Suprapubic skin (tissue), 4 donors: Measurements from ENCODE around the gene IER3. TPM values are rescaled to one million over a fixed set of nuclear protein-coding genes. Genes with fewer than 3 reads are reported as not detected.

Experiments used
- DNase-seq, 2 donors: peaks; one replicate each; pipeline ENCODE4 v3.0.0-alpha.2; 2019; ENCODE audit warnings: low spot score in 2 of 2
- H3K27ac ChIP-seq: fragments of 200-600 bp; sonication (generic); one replicate; pipeline ENCODE4 v1.5.1; 2019
- H3K27me3 ChIP-seq: fragments of 200-600 bp; sonication (generic); one replicate; pipeline ENCODE4 v1.5.1; 2019
- H3K36me3 ChIP-seq: fragments of 200-600 bp; sonication (generic); one replicate; pipeline ENCODE4 v1.5.1; 2019
- H3K4me1 ChIP-seq: fragments of 200-600 bp; sonication (generic); one replicate; pipeline ENCODE4 v1.5.1; 2019
- H3K4me3 ChIP-seq: fragments of 200-600 bp; sonication (generic); one replicate; pipeline ENCODE4 v1.5.1; 2019; ENCODE audit warnings: mild to moderate bottlenecking
- H3K9me3 ChIP-seq: fragments of 200-600 bp; sonication (generic); one replicate; pipeline ENCODE4 v1.5.1; 2019
- CTCF ChIP-seq, 2 donors: fragments of 200-600 bp in 1 of 2; fragments of 450-650 bp in 1 of 2; sonication (generic) in 1 of 2; IDR thresholded peaks; one replicate each; pipeline ENCODE4 v1.5.1; 2016 to 2019; ENCODE audit warnings: antibody characterized with exemption in 2 of 2, mild to moderate bottlenecking in 1 of 2, moderate library complexity in 1 of 2
- EP300 ChIP-seq: sonication (generic); formaldehyde crosslinking; IDR thresholded peaks from one replicate; pipeline ENCODE4 v1.6.1; 2017; ENCODE audit warnings: antibody characterized with exemption
- POLR2A ChIP-seq, 2 donors: fragments of 450-650 bp; IDR thresholded peaks; one replicate each; pipeline ENCODE4 v1.6.1; 2017; ENCODE audit warnings: antibody characterized with exemption in 2 of 2, mild to moderate bottlenecking in 2 of 2, moderate library complexity in 2 of 2
- POLR2AphosphoS5 ChIP-seq, 3 donors: sonication (generic); formaldehyde crosslinking; IDR thresholded peaks; one replicate each; pipeline ENCODE4 v1.6.1; 2017; ENCODE audit warnings: antibody characterized with exemption in 3 of 3
- WGBS: methylation state at CpG from one replicate; pipeline ENCODE4 v1.1.5; 2018; 5-methylcytosine and 5-hydroxymethylcytosine counted together
- total RNA-seq, 4 donors: library from RNA; depleted of rRNA; stranded (reverse); fragments of >200 nt; gene quantifications; one replicate each; pipeline ENCODE4 v1.1.0, GENCODE V29; 2016

The IER3 gene
- total RNA-seq, 4 donors from 2014 or later: 22.0 to 86.2 (median 45.8) TPM

DNA sequence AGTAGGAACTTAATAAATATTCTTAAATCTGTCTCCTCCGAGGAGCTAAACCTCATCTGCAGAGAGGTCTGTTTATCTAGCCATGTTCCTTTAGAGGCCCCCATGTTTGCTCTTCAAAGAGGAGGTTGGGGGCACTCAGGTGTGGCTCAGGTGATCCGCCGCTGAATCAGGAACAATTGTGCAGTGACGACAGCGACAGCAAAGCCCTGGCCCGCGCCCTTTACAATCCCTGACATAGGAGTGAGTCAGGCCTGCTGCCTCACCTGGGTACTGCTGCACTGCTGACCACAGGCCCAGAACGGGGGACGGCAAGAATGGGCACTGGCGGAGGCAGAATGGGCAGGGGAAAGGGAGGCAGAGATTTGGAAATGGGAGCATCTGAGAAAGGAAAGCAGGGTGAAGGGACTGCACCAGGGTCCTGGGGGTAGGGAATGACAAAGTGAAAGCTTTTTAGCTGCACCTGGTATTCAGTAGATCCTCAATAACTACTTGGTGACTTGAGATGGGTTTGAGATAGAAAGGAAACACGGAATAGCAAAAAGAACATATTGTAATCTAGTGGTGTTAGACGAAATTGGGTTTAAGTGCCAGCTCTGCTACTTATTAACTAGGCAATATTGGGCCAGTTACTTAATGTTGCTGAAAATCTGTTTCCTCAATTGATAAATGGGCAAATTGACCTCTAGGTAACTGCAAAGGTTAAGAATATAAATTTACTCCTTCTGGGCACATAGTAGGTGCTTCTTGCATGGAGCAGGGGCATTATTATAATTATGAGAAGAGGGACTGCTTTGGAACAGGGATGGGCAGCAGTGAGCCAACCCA is 5.4 kb upstream of the IER3 start:
- peaks cover 66% of the 10 kb centered on the region for H3K4me1 ChIP-seq
- no peak for DNase-seq
- 78% methylated on average over 12 of the region's 12 CpGs for WGBS

GRCh38 chr6:30748851-30749540 is 4.6 kb upstream of the IER3 start:
- no peak for DNase-seq
- Histone ChIP-seq H3K36me3 (no peaks in the 10 kb centered on the region), H3K4me3 (no peak overlapping the region), H3K4me1 (peaks cover 72% of the 10 kb centered on the region), H3K9me3 (no peaks in the 10 kb centered on the region), H3K27me3 (no peaks in the 10 kb centered on the region), H3K27ac (peak overlapping the region; percentile 73)
- WGBS: 44% methylated on average over 8 of the region's 8 CpGs
- TF ChIP-seq CTCF (IDR thresholded peaks at IDR 0.05) (no peak), POLR2AphosphoS5 (IDR thresholded peaks at IDR 0.05) (no peak), POLR2A (IDR thresholded peaks at IDR 0.05) (no peak), EP300 (no peak)

More for the DNA sequence above, 5.4 kb upstream of the IER3 start:
- H3K9me3 ChIP-seq: no peaks in the 10 kb centered on the region
- no peak for TF ChIP-seq POLR2A (IDR thresholded peaks at IDR 0.05)
- no peak for TF ChIP-seq CTCF (IDR thresholded peaks at IDR 0.05)
- TF ChIP-seq POLR2AphosphoS5 (IDR thresholded peaks at IDR 0.05): no peak
- no peak for TF ChIP-seq EP300
- H3K27me3 ChIP-seq: no peaks in the 10 kb centered on the region
- H3K27ac ChIP-seq: peak overlapping the region; percentile 73
- no peak overlapping the region for H3K4me3 ChIP-seq
- no peaks in the 10 kb centered on the region for H3K36me3 ChIP-seq

GRCh38 chr6:30747902-30748769 is 3.8 kb upstream of the IER3 start:
- TF ChIP-seq POLR2A (IDR thresholded peaks at IDR 0.05) (no peak), CTCF (IDR thresholded peaks at IDR 0.05) (no peak), EP300 (no peak), POLR2AphosphoS5 (IDR thresholded peaks at IDR 0.05) (no peak)
- Histone ChIP-seq H3K9me3 (no peaks in the 10 kb centered on the region), H3K27ac (peak overlapping the region; percentile 73), H3K36me3 (no peaks in the 10 kb centered on the region), H3K4me1 (peaks cover 75% of the 10 kb centered on the region), H3K4me3 (no peak overlapping the region), H3K27me3 (no peaks in the 10 kb centered on the region)
- DNase-seq: no peak
- 50% methylated on average over 6 of the region's 6 CpGs for WGBS

DNA sequence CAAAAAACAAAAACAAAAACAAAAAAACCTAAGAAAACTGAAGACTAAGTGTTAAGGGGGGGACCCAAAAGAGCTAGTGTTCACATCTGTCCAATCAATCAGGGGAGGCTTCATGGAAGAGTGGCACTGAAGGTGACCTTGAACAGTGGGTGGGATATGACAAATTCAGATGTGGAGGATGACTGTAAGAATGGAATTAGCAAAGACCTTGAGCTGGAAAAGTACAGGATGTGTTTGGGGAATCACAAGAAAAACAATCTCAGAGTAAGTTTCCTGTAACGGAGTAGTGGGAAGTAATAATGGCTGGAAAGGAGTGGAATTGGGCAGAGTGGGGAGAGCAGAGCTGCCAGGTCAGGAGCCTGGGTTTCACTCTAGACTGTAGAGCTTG is 2.9 kb upstream of the IER3 start:
- Histone ChIP-seq H3K9me3 (no peaks in the 10 kb centered on the region), H3K4me3 (no peak overlapping the region), H3K36me3 (no peaks in the 10 kb centered on the region), H3K27ac (peak overlapping the region; percentile 73), H3K27me3 (no peaks in the 10 kb centered on the region), H3K4me1 (peaks cover 70% of the 10 kb centered on the region)
- TF ChIP-seq POLR2AphosphoS5 (IDR thresholded peaks at IDR 0.05): no peak
- DNase-seq: no peak
- 68% methylated on average over 1 of the region's 1 CpG for WGBS

- no peak for DNase-seq
- H3K27ac ChIP-seq: peak overlapping the region; percentile 96
- peaks cover 21% of the 10 kb centered on the region for H3K36me3 ChIP-seq
- H3K4me3 ChIP-seq: peak overlapping the region; percentile 79
- no peaks in the 10 kb centered on the region for H3K9me3 ChIP-seq
- under 1% methylated on average over 45 of the region's 55 CpGs for WGBS
- no peak for TF ChIP-seq CTCF (IDR thresholded peaks at IDR 0.05)
- TF ChIP-seq EP300: no peak
- no peak for TF ChIP-seq POLR2A (IDR thresholded peaks at IDR 0.05)
- no peak for TF ChIP-seq POLR2AphosphoS5 (IDR thresholded peaks at IDR 0.05)
- H3K27me3 ChIP-seq: no peaks in the 10 kb centered on the region
- H3K4me1 ChIP-seq: peaks cover 55% of the 10 kb centered on the region
These were observed 971 bp downstream of the IER3 start for GRCh38 chr6:30743099-30744053.
